GM12801 (cell line): ENCODE data around the gene WDR48.

ENCODE experiments used
- TF ChIP-seq, protein P1 (sequence below): IDR thresholded peaks from one replicate; pipeline ENCODE4 v1.5.1; 2011; ENCODE audit warnings: control low read depth; ENCODE audit not compliant: insufficient read length; ENCODE audit errors: extremely low read depth

Gene WDR48

DNA sequence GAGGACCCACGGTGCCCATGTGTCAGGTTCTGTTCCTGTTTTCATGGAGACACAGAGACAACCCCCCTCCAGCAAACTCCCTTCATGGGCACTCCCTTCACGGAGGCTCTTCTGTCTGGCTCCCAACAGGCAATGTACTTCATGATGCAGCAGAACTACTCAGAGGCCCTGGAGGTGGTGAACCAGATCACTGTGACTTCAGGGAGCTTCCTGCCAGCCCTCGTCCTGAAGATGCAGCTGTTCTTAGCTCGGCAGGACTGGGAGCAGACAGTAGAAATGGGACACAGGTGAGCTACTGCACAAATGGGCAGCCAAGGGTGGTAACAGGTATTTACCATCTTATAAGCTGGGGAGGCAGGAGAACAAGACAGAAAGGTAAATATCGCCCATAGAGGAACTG, 62.6 kb downstream of the WDR48 start:
- TF ChIP-seq, protein P1, sequence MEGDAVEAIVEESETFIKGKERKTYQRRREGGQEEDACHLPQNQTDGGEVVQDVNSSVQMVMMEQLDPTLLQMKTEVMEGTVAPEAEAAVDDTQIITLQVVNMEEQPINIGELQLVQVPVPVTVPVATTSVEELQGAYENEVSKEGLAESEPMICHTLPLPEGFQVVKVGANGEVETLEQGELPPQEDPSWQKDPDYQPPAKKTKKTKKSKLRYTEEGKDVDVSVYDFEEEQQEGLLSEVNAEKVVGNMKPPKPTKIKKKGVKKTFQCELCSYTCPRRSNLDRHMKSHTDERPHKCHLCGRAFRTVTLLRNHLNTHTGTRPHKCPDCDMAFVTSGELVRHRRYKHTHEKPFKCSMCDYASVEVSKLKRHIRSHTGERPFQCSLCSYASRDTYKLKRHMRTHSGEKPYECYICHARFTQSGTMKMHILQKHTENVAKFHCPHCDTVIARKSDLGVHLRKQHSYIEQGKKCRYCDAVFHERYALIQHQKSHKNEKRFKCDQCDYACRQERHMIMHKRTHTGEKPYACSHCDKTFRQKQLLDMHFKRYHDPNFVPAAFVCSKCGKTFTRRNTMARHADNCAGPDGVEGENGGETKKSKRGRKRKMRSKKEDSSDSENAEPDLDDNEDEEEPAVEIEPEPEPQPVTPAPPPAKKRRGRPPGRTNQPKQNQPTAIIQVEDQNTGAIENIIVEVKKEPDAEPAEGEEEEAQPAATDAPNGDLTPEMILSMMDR: no peak

DNA sequence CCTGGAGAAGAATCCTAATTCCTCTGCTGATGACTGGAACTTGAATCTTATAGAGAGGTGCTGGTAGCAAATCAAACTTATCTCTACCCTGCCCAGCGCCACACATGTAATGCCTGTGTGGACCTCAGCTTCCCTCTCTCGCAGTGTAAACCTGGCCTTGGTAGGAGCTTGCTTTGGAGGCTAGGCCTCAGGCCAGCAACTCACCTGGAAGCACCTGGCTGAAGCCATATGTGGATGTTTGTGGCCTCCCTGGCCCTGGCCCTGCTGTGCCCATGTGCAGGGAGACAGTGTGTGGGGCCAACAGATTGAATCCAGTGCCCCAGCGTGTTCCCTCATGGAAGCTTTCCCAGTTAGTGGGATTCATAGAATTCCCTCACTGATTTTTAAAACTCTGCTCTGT, 64.1 kb downstream of the WDR48 start:
- TF ChIP-seq, protein P1: no peak

DNA sequence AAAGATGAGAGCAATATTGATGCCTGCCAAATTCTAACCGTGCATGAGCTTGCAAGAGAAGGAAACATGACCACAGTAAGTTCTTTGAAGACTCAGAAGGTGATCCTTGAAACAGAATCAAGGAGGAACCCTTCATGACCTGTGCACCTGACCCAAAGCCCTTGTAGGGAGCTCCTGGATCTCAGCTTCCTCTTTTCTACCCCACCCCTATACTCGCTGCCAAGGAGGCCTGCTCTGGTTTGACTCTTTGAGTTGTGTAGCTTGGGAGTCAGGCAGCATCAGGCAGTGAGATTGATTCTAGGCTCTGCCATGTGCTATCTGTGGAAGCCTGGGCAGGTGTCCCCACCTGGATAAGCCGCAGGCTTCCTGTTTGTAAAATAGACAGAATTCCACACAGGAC, 66.3 kb downstream of the WDR48 start:
- TF ChIP-seq, protein P1: no peak

DNA sequence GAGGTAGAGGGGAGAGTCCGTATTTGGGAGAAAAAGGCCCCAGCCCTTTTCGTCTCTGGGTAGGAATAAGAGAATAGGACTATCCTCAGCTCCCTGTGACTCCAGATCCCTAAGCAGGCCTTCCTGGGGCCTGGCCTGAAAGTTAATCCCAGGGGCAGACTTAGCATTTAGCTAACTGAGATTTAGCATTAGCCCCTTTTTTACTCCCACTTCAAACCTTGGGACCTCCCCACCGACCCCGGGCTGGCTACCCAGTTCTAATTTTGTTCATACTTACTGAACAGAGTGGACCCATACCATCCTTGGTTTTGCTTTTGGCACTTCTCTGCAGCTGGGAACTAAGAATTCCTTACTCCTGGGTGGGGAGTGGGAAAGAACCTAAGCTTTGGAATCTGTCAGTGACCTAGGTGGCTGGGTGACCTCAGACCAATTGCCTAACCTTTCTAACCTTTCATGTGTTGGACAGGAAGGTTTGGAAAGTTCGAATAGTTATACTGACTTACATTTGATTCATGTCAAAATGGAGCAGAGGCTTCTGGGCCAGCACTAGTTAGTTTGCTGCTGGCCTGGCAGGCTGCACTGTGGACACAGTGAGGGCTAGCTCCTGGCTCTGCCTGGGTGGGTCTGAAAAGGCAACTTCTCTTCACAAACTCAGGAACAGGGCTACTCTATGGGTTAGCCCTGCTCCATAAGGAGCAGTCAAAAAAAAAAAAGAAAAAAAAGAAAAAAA, 67.3 kb downstream of the WDR48 start:
- TF ChIP-seq, protein P1: no peak

DNA sequence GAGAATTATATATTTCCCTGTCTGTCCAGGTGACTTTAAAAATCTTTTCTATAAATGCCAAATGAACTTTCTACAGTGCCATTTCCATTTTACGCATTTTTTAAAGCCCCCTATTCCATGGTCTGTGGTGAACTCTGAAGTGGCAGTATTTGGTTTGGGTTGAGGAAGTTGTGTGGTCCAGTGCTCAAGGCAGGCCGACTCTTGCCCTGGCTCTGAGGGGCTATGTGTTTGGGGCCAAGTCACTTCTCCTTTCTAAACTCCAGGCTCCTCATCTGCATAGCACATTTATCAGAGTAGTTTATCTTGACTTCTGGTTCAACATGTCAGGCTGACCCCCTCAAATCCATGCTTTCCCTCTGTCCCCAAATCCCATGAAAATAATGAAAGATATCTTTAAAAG, 69.8 kb downstream of the WDR48 start:
- TF ChIP-seq, protein P1: no peak

DNA sequence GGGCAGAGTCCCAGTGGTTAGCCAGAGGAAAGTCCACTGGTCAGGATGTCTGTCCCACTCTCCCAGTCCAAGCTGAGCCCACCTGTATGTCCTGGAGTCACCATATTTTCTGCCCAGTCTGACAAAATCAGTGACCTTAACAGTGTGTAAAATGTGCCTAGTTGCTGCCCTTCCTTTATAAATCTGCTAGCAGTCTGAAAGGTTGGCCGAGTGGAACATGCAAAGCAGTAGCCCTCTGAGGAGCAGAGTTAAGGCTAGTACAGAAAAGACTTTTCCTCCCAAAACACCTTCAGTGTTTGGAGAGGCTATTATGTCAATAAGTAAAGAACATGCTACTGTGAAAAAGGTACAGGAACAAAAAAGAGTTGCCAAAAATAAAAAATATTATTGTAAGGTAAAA, 71.0 kb downstream of the WDR48 start:
- TF ChIP-seq, protein P1: no peak

DNA sequence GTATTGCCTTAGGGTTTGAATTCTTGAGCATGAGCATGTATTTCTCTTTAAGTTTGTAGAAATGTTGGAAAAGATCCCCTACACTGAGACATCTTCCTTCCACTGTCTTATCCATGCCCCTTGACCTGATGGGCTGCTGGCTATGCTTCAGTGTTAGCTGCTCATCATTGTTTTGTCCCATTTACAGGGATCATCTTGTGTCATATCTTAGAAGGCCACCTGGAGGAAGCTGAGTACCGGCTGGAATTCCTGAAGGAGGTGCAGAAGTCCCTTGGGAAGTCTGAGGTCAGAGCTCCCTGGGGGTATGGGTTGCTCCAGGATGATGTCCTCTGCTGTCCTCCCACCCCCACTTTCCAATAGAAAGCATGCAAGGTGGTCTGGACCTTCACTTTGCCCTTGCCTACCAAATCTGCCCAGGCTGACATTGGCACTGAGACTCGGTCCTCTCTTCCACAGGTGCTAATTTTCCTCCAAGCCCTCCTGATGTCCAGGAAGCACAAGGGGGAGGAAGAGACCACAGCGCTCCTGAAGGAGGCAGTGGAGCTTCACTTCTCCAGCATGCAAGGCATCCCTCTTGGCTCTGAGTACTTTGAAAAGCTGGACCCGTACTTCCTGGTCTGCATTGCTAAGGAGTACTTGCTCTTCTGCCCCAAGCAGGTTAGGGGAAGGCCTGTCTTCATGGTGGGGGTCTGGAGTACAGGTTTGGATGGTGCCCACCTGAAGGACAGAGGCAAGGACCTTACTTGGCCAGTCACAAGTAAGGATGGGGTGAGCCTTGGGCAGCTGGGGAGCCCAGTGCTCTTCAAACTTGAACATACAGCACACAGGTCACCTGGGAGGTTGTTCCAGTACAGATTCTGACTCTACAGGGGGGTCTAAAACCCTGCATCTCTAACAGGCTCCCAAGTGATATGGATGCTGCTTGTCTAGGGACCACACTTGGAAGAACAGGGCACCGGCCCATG, 73.3 kb downstream of the WDR48 start:
- TF ChIP-seq, protein P1: no peak
